ENCODE results near the gene TXN2.
"Not testable (repeated sequence)": the region's sequence is repeated elsewhere in the genome, so short reads cannot be mapped to it uniquely, and the experiment has no call there.

The TXN2 gene, protein sequence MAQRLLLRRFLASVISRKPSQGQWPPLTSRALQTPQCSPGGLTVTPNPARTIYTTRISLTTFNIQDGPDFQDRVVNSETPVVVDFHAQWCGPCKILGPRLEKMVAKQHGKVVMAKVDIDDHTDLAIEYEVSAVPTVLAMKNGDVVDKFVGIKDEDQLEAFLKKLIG

GRCh38 chr22:36481393-36482168 is at the start of gene TXN2:
TSS of gene TXN2 (minus strand) at chr22:36481640. CDS start at chr22:36480837, 803 bp downstream.
- DNase-seq: peak; percentile 91 to 92

- peak; percentile 96 to 99 for DNase-seq
Observed at GRCh38 chr22:36528795-36529751, 47.6 kb upstream of the TXN2 start, which contains the start of gene EIF3D. TSS of gene EIF3D (minus strand) at chr22:36529166. CDS start at chr22:36526121, 3,045 bp downstream.

DNA sequence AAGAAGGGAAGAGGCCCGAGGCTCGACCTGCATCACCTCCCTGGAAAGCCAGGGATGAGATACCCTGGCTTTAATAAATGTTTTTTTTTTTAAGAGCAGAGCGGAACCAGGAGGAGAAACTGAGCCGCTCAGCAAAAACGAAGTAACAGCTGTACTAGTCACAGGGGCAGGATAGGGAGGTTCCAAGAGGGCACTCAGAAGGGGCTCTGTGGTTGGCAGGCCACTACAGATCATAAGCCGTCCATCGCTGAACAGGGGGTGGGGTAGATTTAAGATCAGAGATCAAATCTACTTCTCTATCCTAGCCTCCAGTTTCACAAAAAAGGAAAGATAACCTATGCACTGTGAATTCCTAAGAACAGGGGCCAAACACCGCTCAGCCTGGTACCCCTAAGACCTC is 46.9 kb upstream of the TXN2 start:
- DNase-seq: no peak

GRCh38 chr22:36522662-36523061 is 41.2 kb upstream of the TXN2 start:
- DNase-seq: no peak

GRCh38 chr22:36520423-36520822 is 39.0 kb upstream of the TXN2 start:
- DNase-seq: no peak

DNA sequence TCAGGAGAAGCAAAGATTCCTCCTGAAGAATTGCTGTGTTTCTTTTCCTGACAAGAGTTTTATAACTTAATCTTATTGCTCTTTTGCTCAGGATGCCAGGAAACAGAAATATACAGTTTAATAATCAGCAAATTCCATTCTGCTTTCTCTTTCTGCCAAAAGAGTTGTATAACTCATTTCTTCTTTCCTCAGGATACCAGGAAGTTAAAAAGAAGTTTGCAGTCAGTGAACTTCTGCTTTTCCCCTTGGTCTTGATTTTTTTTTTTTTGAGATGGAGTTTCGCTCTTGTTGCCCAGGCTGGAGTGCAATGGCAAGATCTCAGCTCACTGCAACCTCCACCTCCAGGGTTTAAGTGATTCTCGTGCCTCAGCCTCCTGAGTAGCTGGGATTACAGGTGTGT is 38.5 kb upstream of the TXN2 start:
- not testable (repeated sequence) for DNase-seq

- no peak for DNase-seq
Observed at GRCh38 chr22:36514766-36515165, 33.3 kb upstream of the TXN2 start.

- DNase-seq: no peak
Observed at GRCh38 chr22:36512991-36513390, 31.6 kb upstream of the TXN2 start.

GRCh38 chr22:36512333-36512732 is 30.9 kb upstream of the TXN2 start:
- no peak for DNase-seq

GRCh38 chr22:36510966-36511881 is 29.8 kb upstream of the TXN2 start:
- DNase-seq: peak in 1 of 2 experiments; percentile 11

DNA sequence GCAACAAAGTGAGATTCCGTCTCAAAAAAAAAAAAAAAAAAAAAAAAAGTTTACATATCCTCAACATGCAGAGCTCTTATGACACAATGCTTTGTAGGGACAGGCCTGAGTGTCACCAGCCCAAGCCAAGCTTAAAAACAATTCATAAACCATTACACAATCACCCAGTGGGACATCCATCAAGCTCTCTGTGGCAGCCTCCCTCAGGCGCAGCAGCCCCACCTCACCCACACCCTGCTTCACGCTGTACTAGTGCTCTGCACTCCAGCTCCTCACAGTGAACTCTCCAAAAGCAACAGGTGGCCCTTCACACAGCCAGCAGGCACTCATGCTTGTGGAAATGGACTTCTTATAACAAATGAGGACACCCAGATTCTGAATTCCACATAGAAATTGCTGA is 28.9 kb upstream of the TXN2 start:
- no peak for DNase-seq

DNA sequence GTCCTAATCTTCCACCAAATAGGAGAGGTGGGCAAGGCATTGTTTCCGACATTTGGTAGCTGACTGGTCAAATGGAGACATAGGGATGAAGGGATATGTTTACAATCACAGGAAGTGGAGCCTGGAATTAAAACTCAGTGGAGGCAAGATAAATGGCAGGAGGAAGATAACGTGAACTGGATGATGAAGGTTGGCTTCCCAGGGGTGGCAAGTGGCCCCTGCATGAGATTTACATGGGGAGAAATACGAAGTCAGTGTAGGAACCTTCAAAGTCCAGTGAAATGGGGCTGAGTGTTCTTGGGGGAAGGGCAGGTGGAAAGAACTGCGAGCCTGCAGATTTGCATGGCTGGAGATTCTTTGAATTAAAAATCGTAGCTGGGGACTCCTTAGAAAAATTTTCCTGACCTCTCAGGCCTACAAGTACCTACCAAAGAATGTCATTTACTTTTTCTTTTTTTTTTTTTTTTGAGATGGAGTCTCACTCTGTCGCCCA is 26.1 kb upstream of the TXN2 start:
- DNase-seq: no peak

DNA sequence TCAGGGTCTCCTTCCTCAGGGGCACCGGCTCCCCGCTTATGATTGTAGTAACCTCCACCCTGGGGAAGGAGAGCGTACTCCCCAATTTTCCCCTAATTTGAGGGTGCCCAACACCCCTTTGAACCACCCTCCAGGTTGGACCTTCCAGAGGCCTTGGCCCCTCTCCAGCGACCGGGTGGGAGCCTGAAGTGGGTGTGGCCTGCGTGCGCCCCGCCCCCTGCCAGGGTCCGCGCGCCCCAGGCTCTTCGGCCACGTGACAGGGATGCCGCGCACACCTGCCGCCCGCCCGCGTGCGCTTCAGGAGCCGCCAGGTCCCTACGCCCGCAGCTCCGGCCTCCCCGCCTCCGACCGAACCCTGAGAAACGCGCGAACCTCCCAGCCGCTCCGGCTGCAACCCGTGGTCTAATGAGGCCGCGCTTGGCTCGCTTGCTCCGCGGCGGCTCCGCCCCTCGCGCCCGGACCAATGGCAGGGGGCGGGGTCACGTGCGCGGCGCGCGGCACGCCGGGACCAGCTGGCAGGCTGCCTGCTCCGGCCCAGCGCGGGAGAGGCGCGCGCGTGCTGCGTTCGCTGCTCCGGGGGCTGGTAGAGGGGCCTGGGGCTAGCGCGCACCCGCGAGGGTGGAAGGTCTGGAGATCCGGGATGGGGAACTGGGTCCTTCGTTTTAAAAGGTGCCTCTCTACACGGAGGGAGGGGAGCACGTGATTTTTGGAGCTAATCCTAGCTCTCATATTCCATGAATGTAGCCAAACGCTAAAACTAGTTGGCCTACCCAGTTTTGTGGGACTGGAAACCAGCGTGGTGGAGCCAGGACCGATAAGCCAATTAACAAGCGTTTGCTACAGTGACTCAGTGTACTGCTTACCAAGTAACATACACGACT is 25.4 kb upstream of the TXN2 start, which contains the start of gene FOXRED2:
Gene FOXRED2 (minus strand): TSS at position 404 of the 881 bp plus-strand sequence. CDS start 618 bp downstream, outside the sequence.
- peak; percentile 79 to 85 for DNase-seq

DNA sequence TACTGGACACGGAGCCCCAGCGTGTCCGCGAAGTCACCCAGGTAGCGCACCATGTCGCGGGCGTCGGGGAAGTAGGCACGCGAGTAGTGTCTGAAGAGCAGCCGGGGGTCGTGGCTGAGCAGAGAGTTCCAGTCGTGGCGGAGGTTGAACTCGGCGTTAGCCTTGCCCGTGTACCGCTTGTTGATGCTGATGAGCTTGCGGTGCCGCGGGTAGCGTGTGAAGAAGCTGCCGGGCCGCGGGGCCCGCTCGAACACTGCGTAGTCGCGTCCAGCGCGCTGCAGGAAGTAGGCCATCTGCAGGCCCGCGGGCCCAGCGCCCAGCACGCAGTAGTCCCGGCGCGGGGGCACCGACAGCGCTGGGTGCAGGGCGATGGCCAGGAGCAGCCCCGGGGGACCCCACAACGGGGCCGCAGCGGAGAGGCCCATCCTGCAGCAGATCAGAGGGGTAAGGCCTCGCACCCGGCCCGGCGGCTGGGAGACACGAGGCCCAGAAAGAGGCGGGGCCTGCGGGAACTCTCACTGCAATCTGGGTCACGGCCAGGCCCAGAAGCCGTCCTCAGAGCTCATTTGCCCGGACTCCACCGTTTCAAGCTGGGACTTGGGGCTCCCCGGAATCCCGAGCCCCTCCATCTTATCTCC is 24.7 kb upstream of the TXN2 start:
- DNase-seq: no peak

DNA sequence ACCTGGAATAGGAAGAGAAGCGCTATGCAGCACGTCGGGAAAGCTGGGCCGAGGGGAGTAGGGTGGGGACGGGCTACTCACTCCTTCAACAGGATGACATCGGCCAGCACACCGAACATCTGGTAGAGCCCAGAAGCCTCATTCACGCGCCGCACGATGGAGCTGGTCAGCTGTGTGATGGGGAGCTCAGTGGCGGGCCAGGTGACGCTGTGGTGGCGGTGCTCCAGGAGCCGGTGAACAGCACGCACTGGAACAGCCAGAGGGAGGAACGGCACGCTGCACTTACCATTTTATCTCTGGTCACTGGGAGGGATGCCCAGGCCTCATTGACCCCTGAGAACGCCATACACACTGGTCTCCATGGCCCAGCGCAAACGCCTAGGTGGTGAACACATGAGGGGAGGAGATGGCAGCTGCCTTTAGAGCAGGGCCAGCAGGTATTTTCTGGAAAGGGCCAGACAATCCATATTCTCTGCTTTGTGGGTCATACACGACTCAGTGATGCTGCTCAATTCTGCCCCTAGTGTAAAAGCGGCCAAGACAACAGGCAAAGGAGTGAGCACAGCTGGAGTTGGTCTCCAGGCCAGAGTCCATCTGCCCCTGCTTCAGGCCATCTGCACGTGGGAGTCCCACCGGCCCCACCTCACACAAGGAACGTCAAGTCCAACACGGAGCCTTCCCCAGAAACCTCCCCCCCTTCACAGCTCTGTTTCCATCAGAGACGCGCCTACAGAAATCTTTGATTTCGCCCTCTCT is 16.6 kb upstream of the TXN2 start:
- no peak for DNase-seq

- DNase-seq: no peak
Observed at GRCh38 chr22:36493690-36494110, 12.3 kb upstream of the TXN2 start.

GRCh38 chr22:36492109-36492508 is 10.7 kb upstream of the TXN2 start:
- no peak for DNase-seq

DNA sequence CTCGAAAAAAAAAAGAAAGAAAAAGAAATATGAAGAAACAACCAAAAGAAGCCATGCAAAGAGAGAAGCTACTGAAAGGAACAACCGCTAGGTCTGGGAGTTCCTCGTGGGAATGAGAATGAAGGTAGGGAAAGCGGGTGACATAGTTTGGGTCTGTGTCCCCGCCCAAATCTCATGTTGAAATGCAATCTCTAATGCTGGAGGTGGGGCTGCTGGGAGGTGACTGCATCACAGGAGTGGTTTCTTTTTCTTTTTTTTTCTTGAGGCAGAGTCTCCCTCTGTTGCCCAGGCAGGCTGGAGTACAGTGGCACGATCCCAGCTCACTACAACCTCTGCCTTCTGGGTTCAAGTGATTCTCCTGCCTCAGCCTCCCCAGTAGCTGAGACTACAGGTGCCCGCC is 9.7 kb upstream of the TXN2 start:
- no peak for DNase-seq

DNA sequence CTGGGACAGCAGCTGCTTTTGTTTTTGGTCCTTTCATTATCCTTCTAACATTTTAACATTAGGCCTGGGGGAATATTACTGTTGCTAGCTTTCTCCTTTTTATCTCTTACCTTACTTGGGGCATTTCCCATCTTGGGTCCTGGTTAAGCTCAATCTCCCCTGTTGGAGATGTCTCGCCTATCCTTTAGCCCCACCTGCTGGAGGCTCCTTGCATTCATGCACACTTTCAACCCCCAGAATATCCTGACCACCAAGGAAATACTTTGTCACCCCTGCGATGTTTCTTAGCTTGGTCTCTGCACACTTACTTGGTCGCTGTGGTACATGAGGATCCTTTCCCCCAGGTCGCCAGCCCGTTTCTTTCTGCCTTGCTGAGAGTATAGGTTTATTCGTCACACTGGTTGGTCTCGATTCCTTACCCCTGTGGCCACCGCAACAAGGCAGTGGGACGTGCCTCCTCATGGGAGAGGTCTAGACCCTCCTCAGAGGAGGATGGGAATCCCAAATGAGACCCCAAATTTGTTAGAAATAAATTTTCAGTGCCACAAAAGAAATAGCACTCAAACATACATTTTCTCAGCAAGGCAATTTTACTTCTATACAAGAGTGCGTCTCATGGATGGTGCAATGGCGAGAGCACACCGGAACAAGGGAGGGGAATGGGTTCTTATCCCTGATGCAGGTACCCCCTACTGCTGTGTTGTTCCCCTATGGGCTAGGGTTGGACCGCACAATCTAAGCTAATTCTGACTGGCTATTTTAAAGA is 5.4 kb upstream of the TXN2 start:
- DNase-seq: no peak
